H9 (cell line): ENCODE measurements around the gene GET4. TPM values are rescaled to one million over a fixed set of nuclear protein-coding genes. Genes with fewer than 3 reads are reported as not detected.

Experiments used
- DNase-seq: peaks from one replicate; pipeline ENCODE4 v3.0.0-alpha.2; 2017
- H2AFZ ChIP-seq: one replicate; pipeline ENCODE4 v1.6.1; 2013; ENCODE audit warnings: mild to moderate bottlenecking, low read length, control low read depth, moderate library complexity
- H2AK5ac ChIP-seq: 2 replicates; pipeline ENCODE4 v1.6.1; 2013; ENCODE audit warnings: low read length, control low read depth, mixed read lengths; ENCODE audit not compliant: insufficient read length
- H2BK120ac ChIP-seq: one replicate; pipeline ENCODE4 v1.6.1; 2013; ENCODE audit warnings: low read depth, mild to moderate bottlenecking, low read length, control low read depth, inconsistent platforms; ENCODE audit not compliant: poor library complexity, severe bottlenecking
- H2BK12ac ChIP-seq: 2 replicates; pipeline ENCODE4 v1.6.1; 2013; ENCODE audit warnings: low read length, control low read depth, mixed read lengths, low read depth; ENCODE audit not compliant: insufficient read length
- H2BK15ac ChIP-seq: 2 replicates; pipeline ENCODE4 v1.6.1; 2013; ENCODE audit warnings: low read depth, low read length, control low read depth
- H2BK20ac ChIP-seq: one replicate; pipeline ENCODE4 v1.6.1; 2013; ENCODE audit warnings: low read depth, mild to moderate bottlenecking, low read length, control low read depth, inconsistent platforms; ENCODE audit not compliant: poor library complexity, severe bottlenecking
- H2BK5ac ChIP-seq: 2 replicates; pipeline ENCODE4 v1.6.1; 2013; ENCODE audit warnings: low read length, control low read depth, mixed read lengths; ENCODE audit not compliant: insufficient read length
- H3K14ac ChIP-seq: 2 replicates; pipeline ENCODE4 v1.6.1; 2013; ENCODE audit warnings: low read length, control low read depth; ENCODE audit not compliant: insufficient read depth
- H3K18ac ChIP-seq: 2 replicates; pipeline ENCODE4 v1.6.1; 2013; ENCODE audit warnings: low read depth, mild to moderate bottlenecking, mixed read lengths, low read length, control low read depth; ENCODE audit not compliant: insufficient read length
- H3K23ac ChIP-seq: 2 replicates; pipeline ENCODE4 v1.6.1; 2013; ENCODE audit warnings: low read length, control low read depth, mixed read lengths, low read depth; ENCODE audit not compliant: insufficient read length
- H3K23me2 ChIP-seq: 2 replicates; pipeline ENCODE4 v1.6.1; 2013; ENCODE audit warnings: low read depth, mild to moderate bottlenecking, mixed read lengths, low read length, control low read depth; ENCODE audit not compliant: insufficient read length, poor library complexity, severe bottlenecking
- H3K27ac ChIP-seq: 2 replicates; pipeline ENCODE4 v1.5.1; 2013; ENCODE audit warnings: low read length, control low read depth, mixed read lengths, low read depth; ENCODE audit not compliant: insufficient read length
- H3K27me3 ChIP-seq: 2 replicates; pipeline ENCODE4 v1.6.1; 2013; ENCODE audit warnings: low read length, control low read depth, inconsistent platforms; ENCODE audit not compliant: insufficient read depth
- H3K4ac ChIP-seq: 2 replicates; pipeline ENCODE4 v1.6.1; 2013; ENCODE audit warnings: low read depth, mild to moderate bottlenecking, control low read depth, inconsistent platforms, low read length, moderate library complexity
- H3K4me1 ChIP-seq: 2 replicates; pipeline ENCODE4 v1.6.1; 2013; ENCODE audit warnings: low read length, control low read depth, inconsistent platforms; ENCODE audit not compliant: insufficient read depth
- H3K4me2 ChIP-seq: 2 replicates; pipeline ENCODE4 v1.6.1; 2013; ENCODE audit warnings: low read length, control low read depth, mixed read lengths; ENCODE audit not compliant: insufficient read length, insufficient read depth
- H3K56ac ChIP-seq: 2 replicates; pipeline ENCODE4 v1.6.1; 2013; ENCODE audit warnings: low read depth, mild to moderate bottlenecking, mixed read lengths, low read length, control low read depth; ENCODE audit not compliant: insufficient read length
- H3K79me1 ChIP-seq: 2 replicates; pipeline ENCODE4 v1.6.1; 2013; ENCODE audit warnings: low read depth, mild to moderate bottlenecking, moderate library complexity, low read length, control low read depth, inconsistent platforms; ENCODE audit not compliant: insufficient read depth, poor library complexity, severe bottlenecking
- H3K79me2 ChIP-seq: 2 replicates; pipeline ENCODE4 v1.6.1; 2013; ENCODE audit warnings: low read length, control low read depth, inconsistent platforms; ENCODE audit not compliant: insufficient read depth
- H3K9ac ChIP-seq: 2 replicates; pipeline ENCODE4 v1.6.1; 2013; ENCODE audit warnings: low read length, control low read depth, mixed read lengths; ENCODE audit not compliant: insufficient read length; ENCODE audit errors: extremely low read depth
- H3K9me3 ChIP-seq: one replicate; pipeline ENCODE4 v1.6.1; 2013; ENCODE audit warnings: low read depth, low read length, inconsistent platforms; ENCODE audit not compliant: control insufficient read depth
- H3T11ph ChIP-seq: one replicate; pipeline ENCODE4 v1.6.1; 2013; ENCODE audit warnings: mild to moderate bottlenecking, low read length, control low read depth, inconsistent platforms
- H4K20me1 ChIP-seq: one replicate; pipeline ENCODE4 v1.6.1; 2013; ENCODE audit not compliant: control insufficient read depth, insufficient read length, insufficient read depth
- H4K5ac ChIP-seq: 2 replicates; pipeline ENCODE4 v1.6.1; 2013; ENCODE audit warnings: low read depth, mild to moderate bottlenecking, mixed read lengths, low read length, control low read depth; ENCODE audit not compliant: insufficient read length
- H4K8ac ChIP-seq: replicated peaks from 2 replicates; pipeline ENCODE4 v1.6.1; 2013; ENCODE audit warnings: low read length, control low read depth, mixed read lengths, low read depth; ENCODE audit not compliant: insufficient read length
- H4K91ac ChIP-seq: 2 replicates; pipeline ENCODE4 v1.6.1; 2013; ENCODE audit warnings: low read depth, mild to moderate bottlenecking, moderate library complexity, mixed read lengths, low read length, control low read depth; ENCODE audit not compliant: insufficient read length
- H3K27ac Mint-ChIP-seq, 3 experiments: 2 replicates in 2 of 3; 3 replicates in 1 of 3; pipeline ENCODE4 v1.8.0; 2020 to 2021; ENCODE audit warnings: mixed read lengths in 3 of 3, mild to moderate bottlenecking in 1 of 3, moderate library complexity in 1 of 3
- H3K27me3 Mint-ChIP-seq: 2 replicates; pipeline ENCODE4 v1.8.0; 2021; ENCODE audit warnings: low read depth, mild to moderate bottlenecking, moderate library complexity, mixed read lengths
- H3K36me3 Mint-ChIP-seq, 3 experiments: 2 replicates in 2 of 3; 3 replicates in 1 of 3; pipeline ENCODE4 v1.8.0; 2020 to 2021; ENCODE audit warnings: low read depth in 3 of 3, mixed read lengths in 3 of 3; ENCODE audit not compliant: insufficient read depth in 1 of 3
- H3K4me1 Mint-ChIP-seq, 2 experiments: 2 replicates each; pipeline ENCODE4 v1.8.0; 2020; ENCODE audit warnings: mixed read lengths in 2 of 2
- H3K4me3 Mint-ChIP-seq, 2 experiments: 2 replicates in 1 of 2; 3 replicates in 1 of 2; pipeline ENCODE4 v1.8.0; 2020 to 2021; ENCODE audit warnings: mild to moderate bottlenecking in 2 of 2, mixed read lengths in 2 of 2, moderate library complexity in 1 of 2
- H3K9me3 Mint-ChIP-seq, 2 experiments: 2 replicates in 1 of 2; 3 replicates in 1 of 2; pipeline ENCODE4 v1.8.0; 2020; ENCODE audit warnings: mild to moderate bottlenecking in 2 of 2, mixed read lengths in 2 of 2, moderate library complexity in 1 of 2
- WGBS: extraction: QIAGEN DNeasy Blood & Tissue Kit; methylation state at CpG from one replicate; pipeline ENCODE4 v1.1.7; 2013; ENCODE audit warnings: missing lambda C conversion rate, low lambda C conversion rate, mixed read lengths; ENCODE audit not compliant: insufficient read length; ENCODE audit errors: extremely low coverage; 5-methylcytosine and 5-hydroxymethylcytosine counted together
- total RNA-seq: library from RNA; stranded (reverse); gene quantifications from 2 replicates; pipeline ENCODE4 v1.2.1, GENCODE V29; 2021
- TF ChIP-seq, protein P1 (sequence below): fragments of 200-600 bp; sonication (generic); conservative IDR thresholded peaks from 3 replicates; pipeline ENCODE4 v1.8.0; 2021; ENCODE audit warnings: antibody characterized with exemption, mild to moderate bottlenecking

GET4 gene
- total RNA-seq, 1 experiment from 2014 or later, result 70.2 TPM

DNA sequence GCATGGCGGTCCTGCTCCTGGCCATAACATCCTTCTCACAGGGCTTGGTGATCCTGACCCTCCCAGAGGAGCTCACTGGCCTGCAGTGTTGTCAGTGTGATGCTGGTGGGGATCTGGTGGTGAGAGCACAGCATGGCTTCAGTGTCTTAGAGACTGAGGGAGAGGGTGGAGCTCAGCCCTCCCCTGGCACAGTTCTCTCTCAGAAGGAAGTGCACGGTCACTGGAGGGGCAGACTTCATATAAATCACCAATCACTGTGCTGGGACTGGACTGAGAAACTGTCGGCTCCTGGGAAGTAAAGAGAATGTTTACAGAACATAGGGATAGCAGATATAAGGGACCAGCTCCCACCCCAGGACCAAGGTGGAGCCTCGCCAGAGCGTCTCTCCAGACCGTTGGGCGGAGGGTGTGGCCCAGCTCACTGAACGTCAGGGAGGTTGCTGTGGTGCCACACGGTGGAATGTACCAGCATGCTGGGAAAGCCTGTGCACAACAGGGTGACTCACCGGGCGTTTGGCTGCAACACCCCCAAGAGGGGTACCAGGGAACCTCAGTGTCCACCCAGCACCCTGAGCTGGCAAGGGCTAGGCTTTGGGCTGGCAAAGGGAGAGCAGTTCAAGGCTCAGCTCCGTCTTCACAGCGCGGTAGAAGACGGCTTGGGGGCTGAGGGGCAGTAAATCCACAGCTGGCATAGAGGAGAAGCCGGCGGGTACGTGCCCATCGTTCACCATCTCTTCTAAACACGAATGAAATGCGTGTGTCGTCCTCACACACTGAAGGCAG is 8.8 kb upstream of the GET4 start:
- Histone ChIP-seq H4K91ac (no peak overlapping the region), H2AFZ (no peak overlapping the region), H3K9ac (no peak overlapping the region), H2BK20ac (no peak overlapping the region), H3K9me3 (no peaks in the 10 kb centered on the region), H3K23ac (no peak overlapping the region), H2BK5ac (no peak overlapping the region), H3K4me1 (no peaks in the 10 kb centered on the region), H3K79me2 (no peaks in the 10 kb centered on the region), H2AK5ac (no peak overlapping the region), H3K18ac (no peak overlapping the region), H3K4ac (no peak overlapping the region), H3K27ac (no peak overlapping the region), H4K5ac (no peak overlapping the region), H2BK15ac (no peak overlapping the region), H3K56ac (no peak overlapping the region), H3K79me1 (no peaks in the 10 kb centered on the region), H3K23me2 (no peaks in the 10 kb centered on the region), H3K27me3 (no peaks in the 10 kb centered on the region), H3K4me2 (no peak overlapping the region), H3T11ph (no peak overlapping the region), H3K14ac (no peak overlapping the region), H2BK120ac (no peak overlapping the region), H2BK12ac (no peak overlapping the region), H4K20me1 (no peaks in the 10 kb centered on the region), H4K8ac (no peak overlapping the region)
- H3K36me3 Mint-ChIP-seq, result peaks cover 52 to 83% (median 82%) of the 10 kb centered on the region in 3 experiments
- H3K9me3 Mint-ChIP-seq, result no peaks in the 10 kb centered on the region; a peak in 1 of 5 replicates
- peak overlapping the region in 2 of 3 experiments; percentile 29 to 32; a peak in 3 of 7 replicates for H3K27ac Mint-ChIP-seq
- H3K27me3 Mint-ChIP-seq, result no peaks in the 10 kb centered on the region
- TF ChIP-seq, protein P1, sequence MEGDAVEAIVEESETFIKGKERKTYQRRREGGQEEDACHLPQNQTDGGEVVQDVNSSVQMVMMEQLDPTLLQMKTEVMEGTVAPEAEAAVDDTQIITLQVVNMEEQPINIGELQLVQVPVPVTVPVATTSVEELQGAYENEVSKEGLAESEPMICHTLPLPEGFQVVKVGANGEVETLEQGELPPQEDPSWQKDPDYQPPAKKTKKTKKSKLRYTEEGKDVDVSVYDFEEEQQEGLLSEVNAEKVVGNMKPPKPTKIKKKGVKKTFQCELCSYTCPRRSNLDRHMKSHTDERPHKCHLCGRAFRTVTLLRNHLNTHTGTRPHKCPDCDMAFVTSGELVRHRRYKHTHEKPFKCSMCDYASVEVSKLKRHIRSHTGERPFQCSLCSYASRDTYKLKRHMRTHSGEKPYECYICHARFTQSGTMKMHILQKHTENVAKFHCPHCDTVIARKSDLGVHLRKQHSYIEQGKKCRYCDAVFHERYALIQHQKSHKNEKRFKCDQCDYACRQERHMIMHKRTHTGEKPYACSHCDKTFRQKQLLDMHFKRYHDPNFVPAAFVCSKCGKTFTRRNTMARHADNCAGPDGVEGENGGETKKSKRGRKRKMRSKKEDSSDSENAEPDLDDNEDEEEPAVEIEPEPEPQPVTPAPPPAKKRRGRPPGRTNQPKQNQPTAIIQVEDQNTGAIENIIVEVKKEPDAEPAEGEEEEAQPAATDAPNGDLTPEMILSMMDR, result no peak
- DNase-seq, result no peak
- no peaks in the 10 kb centered on the region for H3K4me1 Mint-ChIP-seq
- no CpG with 5 or more reads among the region's 22 CpGs for WGBS
- no peak overlapping the region for H3K4me3 Mint-ChIP-seq
